Measurements from ENCODE around the gene CADPS. TPM values are rescaled to one million over a fixed set of nuclear protein-coding genes. Genes with fewer than 3 reads are reported as not detected.

Gene CADPS
- total and polyA plus RNA-seq, 2 of the 4 experiments (the other 2 are of a cell fraction), result not detected

GRCh38 chr3:62812631-62813030 lies 62.6 kb downstream of the CADPS start:
- Histone ChIP-seq H3K23ac (ENCODE audit: low read depth, low read length) (no peak overlapping the region), H3K56ac (ENCODE audit: extremely low read depth, insufficient read depth, low read length) (no peak overlapping the region), H3K14ac (replicated peaks; ENCODE audit: low read depth, low read length) (no peak overlapping the region), H2BK5ac (ENCODE audit: low read depth, low read length, poor library complexity, severe bottlenecking) (no peak overlapping the region), H3K27me3 (ENCODE audit: control insufficient read depth, insufficient read depth, low read length) (no peaks in the 10 kb centered on the region), H4K8ac (ENCODE audit: low read depth in 2 of 2, low read length in 2 of 2) (no peak overlapping the region), H4K20me1 (ENCODE audit: insufficient read depth, low read length) (no peaks in the 10 kb centered on the region), H2BK15ac (ENCODE audit: low read depth, low read length) (no peak overlapping the region), H3K27ac (ENCODE audit: insufficient read depth, low read length) (no peak overlapping the region), H3K79me1 (ENCODE audit: low read depth in 1 of 2, low read length in 2 of 2) (no peaks in the 10 kb centered on the region), H2BK20ac (ENCODE audit: low read depth, low read length) (no peak overlapping the region), H3K18ac (ENCODE audit: low read depth, low read length) (no peak overlapping the region), H2AFZ (replicated peaks; ENCODE audit: low read length, poor library complexity) (no peak overlapping the region), H2AK5ac (ENCODE audit: low read depth, low read length) (no peak overlapping the region), H4K91ac (ENCODE audit: insufficient read depth, low read depth, low read length) (no peak overlapping the region), H4K5ac (ENCODE audit: low read depth, low read length) (no peak overlapping the region), H3K36me3 (ENCODE audit: control insufficient read depth, insufficient read depth, low read length) (no peaks in the 10 kb centered on the region), H3K9me3 (ENCODE audit: control insufficient read depth, insufficient read depth, low read length) (no peaks in the 10 kb centered on the region), H2BK120ac (ENCODE audit: low read depth, low read length) (no peak overlapping the region), H3K9ac (ENCODE audit: low read depth, low read length) (no peak overlapping the region), H3K4ac (ENCODE audit: low read depth, low read length) (no peak overlapping the region), H2AK9ac (replicated peaks; ENCODE audit: low read depth, low read length, poor library complexity) (no peak overlapping the region), H3K4me2 (ENCODE audit: low read depth, low read length) (no peak overlapping the region), H3K9me1 (ENCODE audit: insufficient read depth, low read length) (no peaks in the 10 kb centered on the region), H3K4me1 (ENCODE audit: control insufficient read depth, insufficient read depth, low read length) (no peaks in the 10 kb centered on the region), H3K4me3 (ENCODE audit: insufficient read depth, low read depth, low read length) (no peak overlapping the region)
- no peak for TF ChIP-seq CEBPB (IDR thresholded peaks at IDR 0.05; ENCODE audit: low read depth, low read length)
- TF ChIP-seq NFE2L2 (IDR thresholded peaks at IDR 0.05; ENCODE audit: low read depth, low read length), result no peak
- no peak for TF ChIP-seq RFX5 (IDR thresholded peaks at IDR 0.05; ENCODE audit: low read depth, low read length)
- no peak for TF ChIP-seq SMC3 (IDR thresholded peaks at IDR 0.05; ENCODE audit: low read depth, low read length)
- no peak for TF ChIP-seq BHLHE40 (IDR thresholded peaks at IDR 0.05; ENCODE audit: low read depth, low read length)
- no peak for TF ChIP-seq CHD1 (IDR thresholded peaks at IDR 0.05; ENCODE audit: low read depth, low read length)
- no peak for TF ChIP-seq RAD21 (IDR thresholded peaks at IDR 0.05; ENCODE audit: low read length)
- TF ChIP-seq USF2 (IDR thresholded peaks at IDR 0.05; ENCODE audit: low read depth, low read length), result no peak
- no peak for TF ChIP-seq RCOR1 (IDR thresholded peaks at IDR 0.05; ENCODE audit: insufficient replicate concordance, low read length)
- no peak for TF ChIP-seq MAFK (IDR thresholded peaks at IDR 0.05; ENCODE audit: low read depth, low read length)
- TF ChIP-seq MXI1 (IDR thresholded peaks at IDR 0.05; ENCODE audit: borderline replicate concordance, low read depth, low read length), result no peak
- ATAC-seq (ENCODE audit: low read depth) (no peak), DNase-seq (no peak)
- no CpG with 5 or more reads among the region's 3 CpGs for WGBS, 2 experiments (ENCODE audit: extremely low coverage in 2 of 2, insufficient read length in 1 of 2)
- ChIA-PET CTCF (no interaction called here), POLR2A (ENCODE audit: unreplicated experiment) (no interaction called here)
- in situ Hi-C loops (cut with MboI; ENCODE audit: low sequenced_read_pairs) (no loop called here), dilution Hi-C loops (cut with HindIII; ENCODE audit: low sequenced_read_pairs, unreplicated experiment) (no loop called here), intact Hi-C loops (cut with micrococcal nuclease) (no loop called here)
- BruUV-seq (replicated peaks), result no TSS peak
